GM12878 (cell line): ENCODE data around the gene CNNM3. TPM values are rescaled to one million over a fixed set of nuclear protein-coding genes. Genes with fewer than 3 reads are reported as not detected.
A peak's percentile ranks its signal among the peaks of the same experiment; 100 is the strongest.

Experiments
- CBX5 ChIP-seq: sonication (generic); IDR thresholded peaks from 2 replicates; pipeline ENCODE4 v1.6.1; 2016; ENCODE audit warnings: low read depth, moderate library complexity, mild to moderate bottlenecking, inconsistent platforms
- CHD4 ChIP-seq: fragments of 200-600 bp; sonication (generic); IDR thresholded peaks from 2 replicates; pipeline ENCODE4 v1.6.1; 2016; ENCODE audit warnings: mild to moderate bottlenecking
- IKZF1 ChIP-seq: fragments of 450-650 bp; conservative IDR thresholded peaks from 2 replicates; pipeline ENCODE4 v1.6.1; 2017; ENCODE audit warnings: antibody characterized with exemption, mild to moderate bottlenecking
- KAT2A ChIP-seq: conservative IDR thresholded peaks from 2 replicates; pipeline ENCODE4 v1.6.1; 2011; ENCODE audit warnings: low read depth, low read length; ENCODE audit not compliant: control insufficient read depth
- LARP7 ChIP-seq: fragments of 450-650 bp; IDR thresholded peaks from 2 replicates; pipeline ENCODE4 v1.6.1; 2017; ENCODE audit warnings: mild to moderate bottlenecking
- PAX5 ChIP-seq: IDR thresholded peaks from 2 replicates; pipeline ENCODE4 v1.6.1; 2011; ENCODE audit warnings: low read depth, low read length, borderline replicate concordance
- polyA plus RNA-seq, 11 experiments: library from polyadenylated mRNA; depleted of rRNA in 4 of 11; unstranded in 6 of 11; stranded (reverse) in 5 of 11; fragments of >200 nt; fragmentation: Nextera tagmentation in 4 of 11; fragmentation: Illumina TruSeq in 1 of 11; extraction: Ambion mirVana in 4 of 11; extraction: Trizol in 1 of 11; gene quantifications; 1 replicate in 1 of 11; 2 replicates in 10 of 11; pipeline versions ENCODE4 v1.2.1 to v1.2.3, GENCODE V29; 2011 to 2016; ENCODE audit warnings: inconsistent platforms in 2 of 11, missing spikeins in 2 of 11, low read depth in 1 of 11
- total RNA-seq, 4 experiments: library from RNA; depleted of rRNA in 3 of 4; stranded (reverse); fragments of >200 nt in 3 of 4; fragmentation: Illumina TruSeq in 1 of 4; extraction: Trizol in 1 of 4; gene quantifications; 2 replicates each; pipeline versions ENCODE4 v1.2.1 to v1.2.3, GENCODE V29; 2013 to 2021
- TF ChIP-seq, protein P1 (sequence below): fragments of 450-650 bp; IDR thresholded peaks from 2 replicates; pipeline ENCODE4 v1.6.1; 2016; ENCODE audit warnings: mild to moderate bottlenecking
- TF ChIP-seq, protein P2 (sequence below): fragments of 450-650 bp; IDR thresholded peaks from 2 replicates; pipeline ENCODE4 v1.6.1; 2018; ENCODE audit warnings: mild to moderate bottlenecking, low read depth, moderate library complexity; ENCODE audit not compliant: partially characterized antibody

CNNM3 gene
- total and polyA plus RNA-seq, 10 of the 15 experiments (the other 5 are each of a cell fraction or from before 2014, with no cell fraction given), result 0.72 to 14.3 (median 4.0) TPM

DNA sequence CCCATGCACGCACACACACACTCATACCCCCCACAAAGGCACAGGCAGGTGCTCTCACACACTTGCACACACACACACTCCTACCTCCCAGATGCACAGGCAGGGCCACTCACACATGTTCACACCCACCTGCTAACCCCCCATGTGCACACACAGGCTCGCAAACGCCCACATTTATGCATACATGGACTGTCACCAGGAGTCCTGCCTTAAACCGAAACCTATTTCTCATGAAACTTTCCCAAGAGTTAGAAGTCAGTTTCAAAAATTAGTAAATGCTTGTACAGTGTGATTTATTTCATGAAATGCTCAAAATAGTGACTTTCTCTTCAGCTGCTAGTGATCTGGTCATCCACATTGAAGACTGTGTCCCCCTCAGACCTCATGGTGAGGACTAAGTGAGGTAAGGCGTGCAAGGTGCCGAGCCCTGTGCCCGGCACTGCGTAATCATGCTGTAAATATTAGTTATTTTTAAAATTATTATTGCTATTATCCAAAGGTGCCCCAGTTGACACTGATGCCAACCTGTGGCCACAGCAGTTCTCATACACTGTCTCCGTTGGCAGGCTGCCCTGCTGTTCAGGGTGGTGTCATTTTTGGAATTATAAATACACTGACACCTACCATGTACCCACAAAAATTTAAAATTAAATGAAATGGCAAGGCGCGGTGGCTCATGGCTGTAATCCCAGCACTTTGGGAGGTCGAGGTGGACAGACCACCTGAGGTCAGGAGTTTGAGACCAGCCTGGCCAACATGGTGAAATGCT is 43.0 kb upstream of the CNNM3 start (continued):
- TF ChIP-seq, protein P1, sequence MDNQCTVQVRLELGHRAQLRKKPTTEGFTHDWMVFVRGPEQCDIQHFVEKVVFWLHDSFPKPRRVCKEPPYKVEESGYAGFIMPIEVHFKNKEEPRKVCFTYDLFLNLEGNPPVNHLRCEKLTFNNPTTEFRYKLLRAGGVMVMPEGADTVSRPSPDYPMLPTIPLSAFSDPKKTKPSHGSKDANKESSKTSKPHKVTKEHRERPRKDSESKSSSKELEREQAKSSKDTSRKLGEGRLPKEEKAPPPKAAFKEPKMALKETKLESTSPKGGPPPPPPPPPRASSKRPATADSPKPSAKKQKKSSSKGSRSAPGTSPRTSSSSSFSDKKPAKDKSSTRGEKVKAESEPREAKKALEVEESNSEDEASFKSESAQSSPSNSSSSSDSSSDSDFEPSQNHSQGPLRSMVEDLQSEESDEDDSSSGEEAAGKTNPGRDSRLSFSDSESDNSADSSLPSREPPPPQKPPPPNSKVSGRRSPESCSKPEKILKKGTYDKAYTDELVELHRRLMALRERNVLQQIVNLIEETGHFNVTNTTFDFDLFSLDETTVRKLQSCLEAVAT, result 0 out of 2 replicates have a peak, but pooled peaks have one; percentile 43
- TF ChIP-seq IKZF1, result peak; percentile 42; the same call in 1 of the 2 replicates
- TF ChIP-seq CHD4, result no peak
- no peak for TF ChIP-seq KAT2A
- no peak for TF ChIP-seq LARP7
- no peak for TF ChIP-seq PAX5
- TF ChIP-seq, protein P2, sequence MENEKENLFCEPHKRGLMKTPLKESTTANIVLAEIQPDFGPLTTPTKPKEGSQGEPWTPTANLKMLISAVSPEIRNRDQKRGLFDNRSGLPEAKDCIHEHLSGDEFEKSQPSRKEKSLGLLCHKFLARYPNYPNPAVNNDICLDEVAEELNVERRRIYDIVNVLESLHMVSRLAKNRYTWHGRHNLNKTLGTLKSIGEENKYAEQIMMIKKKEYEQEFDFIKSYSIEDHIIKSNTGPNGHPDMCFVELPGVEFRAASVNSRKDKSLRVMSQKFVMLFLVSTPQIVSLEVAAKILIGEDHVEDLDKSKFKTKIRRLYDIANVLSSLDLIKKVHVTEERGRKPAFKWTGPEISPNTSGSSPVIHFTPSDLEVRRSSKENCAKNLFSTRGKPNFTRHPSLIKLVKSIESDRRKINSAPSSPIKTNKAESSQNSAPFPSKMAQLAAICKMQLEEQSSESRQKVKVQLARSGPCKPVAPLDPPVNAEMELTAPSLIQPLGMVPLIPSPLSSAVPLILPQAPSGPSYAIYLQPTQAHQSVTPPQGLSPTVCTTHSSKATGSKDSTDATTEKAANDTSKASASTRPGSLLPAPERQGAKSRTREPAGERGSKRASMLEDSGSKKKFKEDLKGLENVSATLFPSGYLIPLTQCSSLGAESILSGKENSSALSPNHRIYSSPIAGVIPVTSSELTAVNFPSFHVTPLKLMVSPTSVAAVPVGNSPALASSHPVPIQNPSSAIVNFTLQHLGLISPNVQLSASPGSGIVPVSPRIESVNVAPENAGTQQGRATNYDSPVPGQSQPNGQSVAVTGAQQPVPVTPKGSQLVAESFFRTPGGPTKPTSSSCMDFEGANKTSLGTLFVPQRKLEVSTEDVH, result no peak
- no peak for TF ChIP-seq CBX5
